ENCODE results near the gene GTF2A2. TPM values are rescaled to one million over a fixed set of nuclear protein-coding genes. Genes with fewer than 3 reads are reported as not detected.

GTF2A2 gene
- total RNA-seq, 1 donor from 2014 or later: 73.6 TPM

GRCh38 chr15:59678620-59679019, 21.3 kb upstream of the GTF2A2 start:
- Histone ChIP-seq H3K27me3 (no peaks in the 10 kb centered on the region), H3K36me3 (peaks cover 87% of the 10 kb centered on the region), H3K4me3 (no peak overlapping the region), H3K27ac (no peak overlapping the region), H3K9me3 (no peaks in the 10 kb centered on the region), H3K4me1 (peaks cover 2% of the 10 kb centered on the region)
- no peak for ATAC-seq
- TF ChIP-seq, protein P1, sequence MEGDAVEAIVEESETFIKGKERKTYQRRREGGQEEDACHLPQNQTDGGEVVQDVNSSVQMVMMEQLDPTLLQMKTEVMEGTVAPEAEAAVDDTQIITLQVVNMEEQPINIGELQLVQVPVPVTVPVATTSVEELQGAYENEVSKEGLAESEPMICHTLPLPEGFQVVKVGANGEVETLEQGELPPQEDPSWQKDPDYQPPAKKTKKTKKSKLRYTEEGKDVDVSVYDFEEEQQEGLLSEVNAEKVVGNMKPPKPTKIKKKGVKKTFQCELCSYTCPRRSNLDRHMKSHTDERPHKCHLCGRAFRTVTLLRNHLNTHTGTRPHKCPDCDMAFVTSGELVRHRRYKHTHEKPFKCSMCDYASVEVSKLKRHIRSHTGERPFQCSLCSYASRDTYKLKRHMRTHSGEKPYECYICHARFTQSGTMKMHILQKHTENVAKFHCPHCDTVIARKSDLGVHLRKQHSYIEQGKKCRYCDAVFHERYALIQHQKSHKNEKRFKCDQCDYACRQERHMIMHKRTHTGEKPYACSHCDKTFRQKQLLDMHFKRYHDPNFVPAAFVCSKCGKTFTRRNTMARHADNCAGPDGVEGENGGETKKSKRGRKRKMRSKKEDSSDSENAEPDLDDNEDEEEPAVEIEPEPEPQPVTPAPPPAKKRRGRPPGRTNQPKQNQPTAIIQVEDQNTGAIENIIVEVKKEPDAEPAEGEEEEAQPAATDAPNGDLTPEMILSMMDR (IDR thresholded peaks at IDR 0.05): no peak
- intact Hi-C loops (cut with DNase I): no loop called here
- DNase-seq: no peak

DNA sequence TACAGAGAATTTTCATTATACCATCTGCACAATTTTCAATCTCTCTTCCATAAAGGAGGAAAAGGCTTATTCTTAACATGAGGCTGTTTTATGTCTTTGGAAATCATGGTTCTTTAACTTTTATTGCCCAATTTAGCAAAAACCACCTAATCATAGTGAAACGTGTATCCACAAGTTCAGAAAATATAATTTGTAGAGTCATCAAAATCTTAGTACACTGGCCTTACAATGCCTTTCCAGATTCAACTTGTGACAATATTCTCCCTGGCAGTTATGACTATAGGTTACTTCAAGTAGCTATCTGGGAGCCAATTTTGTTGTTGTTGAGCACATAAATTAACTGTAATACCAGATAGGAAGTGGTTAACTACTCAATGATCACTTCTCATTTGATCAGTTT, 20.9 kb upstream of the GTF2A2 start:
- Histone ChIP-seq H3K9me3 (no peaks in the 10 kb centered on the region), H3K4me3 (no peak overlapping the region), H3K4me1 (no peaks in the 10 kb centered on the region), H3K27me3 (no peaks in the 10 kb centered on the region), H3K36me3 (peaks cover 92% of the 10 kb centered on the region), H3K27ac (no peak overlapping the region)
- TF ChIP-seq, protein P1 (IDR thresholded peaks at IDR 0.05): no peak
- no peak for DNase-seq
- intact Hi-C loops (cut with DNase I): no loop called here
- ATAC-seq: no peak

DNA sequence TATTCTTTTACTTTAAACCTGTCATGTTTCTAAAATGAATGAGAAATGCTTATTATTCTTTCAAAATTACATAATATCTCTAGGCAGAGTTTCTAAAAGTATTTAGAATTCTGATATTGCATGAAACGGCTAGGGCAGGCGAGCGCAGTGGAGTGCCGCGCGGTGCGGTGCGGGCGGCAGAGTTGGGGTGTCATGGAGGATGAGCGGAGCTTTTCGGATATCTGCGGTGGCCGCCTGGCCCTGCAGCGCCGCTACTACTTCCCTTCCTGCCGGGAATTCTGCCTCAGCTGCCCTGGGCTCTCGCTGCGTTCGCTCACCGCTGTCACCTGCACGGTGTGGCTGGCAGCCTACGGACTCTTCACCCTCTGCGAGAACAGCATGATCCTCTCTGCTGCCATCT, 19.2 kb upstream of the GTF2A2 start:
- ATAC-seq: no peak

GRCh38 chr15:59674361-59674877, 17.1 kb upstream of the GTF2A2 start:
- Histone ChIP-seq H3K36me3 (peaks cover 97% of the 10 kb centered on the region), H3K27ac (no peak overlapping the region), H3K4me1 (no peaks in the 10 kb centered on the region), H3K9me3 (no peaks in the 10 kb centered on the region), H3K4me3 (no peak overlapping the region), H3K27me3 (no peaks in the 10 kb centered on the region)
- DNase-seq: no peak
- intact Hi-C loops (cut with DNase I): no loop called here
- ATAC-seq: no peak
- TF ChIP-seq, protein P1 (IDR thresholded peaks at IDR 0.05): no peak

More for the DNA sequence above, 19.2 kb upstream of the GTF2A2 start:
- TF ChIP-seq, protein P1 (IDR thresholded peaks at IDR 0.05): no peak
- Histone ChIP-seq H3K4me1 (no peaks in the 10 kb centered on the region), H3K36me3 (peaks cover 97% of the 10 kb centered on the region), H3K27me3 (no peaks in the 10 kb centered on the region), H3K27ac (no peak overlapping the region), H3K4me3 (no peak overlapping the region), H3K9me3 (no peaks in the 10 kb centered on the region)
- intact Hi-C loops (cut with DNase I): no loop called here
- DNase-seq: no peak

DNA sequence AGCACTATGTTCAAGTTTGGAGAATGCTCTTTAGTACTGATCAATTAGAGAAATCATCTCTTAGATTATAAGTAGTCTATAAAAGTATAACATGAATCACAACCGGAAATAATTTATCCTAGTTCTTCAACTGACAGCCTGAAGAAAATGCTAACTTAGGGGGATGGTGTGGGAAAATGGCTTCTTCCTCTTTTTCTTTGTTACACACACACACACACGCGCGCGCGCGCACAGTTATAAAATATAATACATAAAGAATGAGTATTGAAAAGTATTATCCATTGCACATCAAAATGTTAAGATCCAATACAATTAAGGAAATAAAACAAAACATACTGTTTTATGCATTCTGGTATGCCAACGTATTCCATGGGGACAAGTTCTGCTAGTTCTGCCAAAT, 11.2 kb upstream of the GTF2A2 start:
- no peak for DNase-seq
- intact Hi-C loops (cut with DNase I): no loop called here
- H3K4me1 ChIP-seq: no peaks in the 10 kb centered on the region
- no peaks in the 10 kb centered on the region for H3K9me3 ChIP-seq
- no peaks in the 10 kb centered on the region for H3K27me3 ChIP-seq
- no peak for ATAC-seq
- H3K36me3 ChIP-seq: peaks cover 95% of the 10 kb centered on the region
- H3K4me3 ChIP-seq: no peak overlapping the region
- TF ChIP-seq, protein P1 (IDR thresholded peaks at IDR 0.05): no peak
- no peak overlapping the region for H3K27ac ChIP-seq

DNA sequence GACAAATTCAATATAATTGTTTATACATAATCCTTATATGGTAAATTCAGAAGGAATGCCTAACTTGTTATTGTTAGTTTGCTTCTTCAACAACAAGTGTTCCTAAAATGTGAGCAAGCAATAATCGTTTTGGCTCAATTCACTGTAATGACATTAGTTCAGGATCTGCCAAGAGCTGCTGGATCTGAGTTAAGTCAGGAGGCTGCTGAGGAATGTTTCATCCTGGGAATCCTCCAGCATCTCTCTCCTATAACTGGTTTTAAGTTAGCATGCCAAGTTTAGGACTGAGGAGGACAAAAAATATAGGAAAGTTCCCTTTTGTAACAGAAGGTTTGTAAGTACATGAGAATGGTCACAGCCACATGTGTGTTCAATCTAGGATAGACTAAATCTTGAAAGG, 4.9 kb upstream of the GTF2A2 start:
- Histone ChIP-seq H3K27me3 (no peaks in the 10 kb centered on the region), H3K36me3 (peaks cover 66% of the 10 kb centered on the region), H3K4me1 (no peaks in the 10 kb centered on the region), H3K9me3 (no peaks in the 10 kb centered on the region), H3K4me3 (no peak overlapping the region), H3K27ac (no peak overlapping the region)
- intact Hi-C loops (cut with DNase I): no loop called here
- TF ChIP-seq, protein P1 (IDR thresholded peaks at IDR 0.05): no peak
- DNase-seq (no peak), ATAC-seq (no peak)

Measured in upper lobe of right lung (tissue), 1 donor.